ENCODE data around the gene COL13A1.

COL13A1 gene

GRCh38 chr10:69871074-69871473 is 69.4 kb downstream of the COL13A1 start:
- no peak overlapping the region for H3K4me3 ChIP-seq (ENCODE audit: low read depth, low read length)
- DNase-seq (ENCODE audit: low read depth), result no peak
- no peak for TF ChIP-seq CTCF (IDR thresholded peaks at IDR 0.05; ENCODE audit: insufficient read depth, low read depth, low read length, missing control alignments)

GRCh38 chr10:69872323-69872722 is 70.6 kb downstream of the COL13A1 start:
- no peak overlapping the region for H3K4me3 ChIP-seq (ENCODE audit: low read depth, low read length)
- DNase-seq (ENCODE audit: low read depth), result no peak
- no peak for TF ChIP-seq CTCF (IDR thresholded peaks at IDR 0.05; ENCODE audit: insufficient read depth, low read depth, low read length, missing control alignments)

GRCh38 chr10:69873135-69873639 is 71.5 kb downstream of the COL13A1 start:
- H3K4me3 ChIP-seq (ENCODE audit: low read depth, low read length), result no peak overlapping the region
- no peak for TF ChIP-seq CTCF (IDR thresholded peaks at IDR 0.05; ENCODE audit: insufficient read depth, low read depth, low read length, missing control alignments)
- no peak for DNase-seq (ENCODE audit: low read depth)

- no peak overlapping the region for H3K4me3 ChIP-seq (ENCODE audit: low read depth, low read length)
- TF ChIP-seq CTCF (IDR thresholded peaks at IDR 0.05; ENCODE audit: insufficient read depth, low read depth, low read length, missing control alignments), result no peak
- DNase-seq (ENCODE audit: low read depth), result no peak
Observed at GRCh38 chr10:69874449-69874848, 72.7 kb downstream of the COL13A1 start.

- DNase-seq (ENCODE audit: low read depth), result no peak
- no peak for TF ChIP-seq CTCF (IDR thresholded peaks at IDR 0.05; ENCODE audit: insufficient read depth, low read depth, low read length, missing control alignments)
- H3K4me3 ChIP-seq (ENCODE audit: low read depth, low read length), result no peak overlapping the region
Observed at GRCh38 chr10:69875856-69876255, 74.2 kb downstream of the COL13A1 start.

- no peak for TF ChIP-seq CTCF (IDR thresholded peaks at IDR 0.05; ENCODE audit: insufficient read depth, low read depth, low read length, missing control alignments)
- DNase-seq (ENCODE audit: low read depth), result no peak
- no peak overlapping the region for H3K4me3 ChIP-seq (ENCODE audit: low read depth, low read length)
Observed at GRCh38 chr10:69876286-69876685, 74.6 kb downstream of the COL13A1 start.

GRCh38 chr10:69876931-69877330 is 75.2 kb downstream of the COL13A1 start:
- no peak overlapping the region for H3K4me3 ChIP-seq (ENCODE audit: low read depth, low read length)
- TF ChIP-seq CTCF (IDR thresholded peaks at IDR 0.05; ENCODE audit: insufficient read depth, low read depth, low read length, missing control alignments), result no peak
- DNase-seq (ENCODE audit: low read depth), result no peak

Measured in GM12865 (cell line).